Loucy (cell line): ENCODE results near the gene VAV2.

Source experiments
- H2AFZ ChIP-seq: fragments of 200-600 bp; sonication (generic); 2 replicates; pipeline ENCODE4 v1.6.0; 2016; ENCODE audit warnings: antibody characterized with exemption, mild to moderate bottlenecking, low read length, moderate library complexity
- H3F3A ChIP-seq: fragments of 200-600 bp; 2 replicates; pipeline ENCODE4 v1.6.0; 2016; ENCODE audit warnings: antibody characterized with exemption, low read depth, mild to moderate bottlenecking
- H3K27me3 ChIP-seq: fragments of 200-600 bp; sonication (generic); 2 replicates; pipeline ENCODE4 v1.6.1; 2014; ENCODE audit warnings: low read length, mild to moderate bottlenecking; ENCODE audit not compliant: insufficient read depth, poor library complexity, severe bottlenecking
- H3K36me3 ChIP-seq: fragments of 200-600 bp; sonication (generic); 2 replicates; pipeline ENCODE4 v1.6.1; 2016; ENCODE audit warnings: low read length; ENCODE audit not compliant: insufficient read depth
- H3K4me1 ChIP-seq: fragments of 200-600 bp; sonication (generic); 2 replicates; pipeline ENCODE4 v1.5.1; 2014; ENCODE audit warnings: low read length, mild to moderate bottlenecking; ENCODE audit not compliant: insufficient read depth, poor library complexity, severe bottlenecking
- H3K4me2 ChIP-seq: fragments of 200-600 bp; sonication (generic); 2 replicates; pipeline ENCODE4 v1.6.0; 2014; ENCODE audit warnings: antibody characterized with exemption, low read length, low read depth, mild to moderate bottlenecking; ENCODE audit not compliant: poor library complexity, severe bottlenecking
- H3K4me3 ChIP-seq: fragments of 200-600 bp; sonication (generic); 2 replicates; pipeline ENCODE4 v1.5.1; 2014; ENCODE audit warnings: low read length, mild to moderate bottlenecking, mixed read lengths; ENCODE audit not compliant: poor library complexity, severe bottlenecking
- H3K79me2 ChIP-seq: fragments of 200-600 bp; sonication (generic); 2 replicates; pipeline ENCODE4 v1.6.1; 2014; ENCODE audit warnings: low read length; ENCODE audit not compliant: insufficient read depth
- H3K9ac ChIP-seq: fragments of 200-600 bp; sonication (generic); 2 replicates; pipeline ENCODE4 v1.6.0; 2014; ENCODE audit warnings: mild to moderate bottlenecking, low read depth, low read length, moderate library complexity; ENCODE audit not compliant: poor library complexity, severe bottlenecking
- H3K9me2 ChIP-seq: fragments of 200-600 bp; sonication (generic); replicated peaks from 2 replicates; pipeline ENCODE4 v1.6.1; 2016; ENCODE audit warnings: low read depth, low read length, mixed read lengths
- H3K9me3 ChIP-seq: fragments of 200-600 bp; sonication (generic); 2 replicates; pipeline ENCODE4 v1.6.1; 2014; ENCODE audit warnings: mild to moderate bottlenecking, antibody characterized with exemption, low read length, low read depth; ENCODE audit not compliant: insufficient read depth
- H4K20me1 ChIP-seq: fragments of 200-600 bp; sonication (generic); 2 replicates; pipeline ENCODE4 v1.6.0; 2014; ENCODE audit warnings: antibody characterized with exemption, low read length, mild to moderate bottlenecking; ENCODE audit not compliant: insufficient read depth, poor library complexity, severe bottlenecking
- EZH2phosphoT487 ChIP-seq: fragments of 200-600 bp; IDR thresholded peaks from 2 replicates; pipeline ENCODE4 v1.6.1; 2018; ENCODE audit warnings: antibody characterized with exemption, mild to moderate bottlenecking, moderate library complexity, borderline replicate concordance
- TF ChIP-seq, protein P1 (sequence below): fragments of 200-600 bp; sonication (generic); conservative IDR thresholded peaks from 2 replicates; pipeline ENCODE4 v1.5.1; 2014; ENCODE audit warnings: mild to moderate bottlenecking, antibody characterized with exemption, low read length

The VAV2 gene

GRCh38 chr9:133882849-133883755, 109.0 kb downstream of the VAV2 start:
- Histone ChIP-seq H3K27me3 (no peaks in the 10 kb centered on the region), H3K9ac (no peak overlapping the region), H3K4me1 (no peaks in the 10 kb centered on the region), H3K79me2 (no peaks in the 10 kb centered on the region; the same call in 1 of the 2 replicates), H3K4me2 (no peak overlapping the region), H3K9me2 (no peaks in the 10 kb centered on the region), H3K9me3 (no peaks in the 10 kb centered on the region), H4K20me1 (peaks cover 5% of the 10 kb centered on the region), H3K36me3 (no peaks in the 10 kb centered on the region), H3K4me3 (no peak overlapping the region), H3F3A (no peaks in the 10 kb centered on the region), H2AFZ (no peak overlapping the region)
- no peak for TF ChIP-seq EZH2phosphoT487
- TF ChIP-seq, protein P1, sequence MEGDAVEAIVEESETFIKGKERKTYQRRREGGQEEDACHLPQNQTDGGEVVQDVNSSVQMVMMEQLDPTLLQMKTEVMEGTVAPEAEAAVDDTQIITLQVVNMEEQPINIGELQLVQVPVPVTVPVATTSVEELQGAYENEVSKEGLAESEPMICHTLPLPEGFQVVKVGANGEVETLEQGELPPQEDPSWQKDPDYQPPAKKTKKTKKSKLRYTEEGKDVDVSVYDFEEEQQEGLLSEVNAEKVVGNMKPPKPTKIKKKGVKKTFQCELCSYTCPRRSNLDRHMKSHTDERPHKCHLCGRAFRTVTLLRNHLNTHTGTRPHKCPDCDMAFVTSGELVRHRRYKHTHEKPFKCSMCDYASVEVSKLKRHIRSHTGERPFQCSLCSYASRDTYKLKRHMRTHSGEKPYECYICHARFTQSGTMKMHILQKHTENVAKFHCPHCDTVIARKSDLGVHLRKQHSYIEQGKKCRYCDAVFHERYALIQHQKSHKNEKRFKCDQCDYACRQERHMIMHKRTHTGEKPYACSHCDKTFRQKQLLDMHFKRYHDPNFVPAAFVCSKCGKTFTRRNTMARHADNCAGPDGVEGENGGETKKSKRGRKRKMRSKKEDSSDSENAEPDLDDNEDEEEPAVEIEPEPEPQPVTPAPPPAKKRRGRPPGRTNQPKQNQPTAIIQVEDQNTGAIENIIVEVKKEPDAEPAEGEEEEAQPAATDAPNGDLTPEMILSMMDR = no peak

DNA sequence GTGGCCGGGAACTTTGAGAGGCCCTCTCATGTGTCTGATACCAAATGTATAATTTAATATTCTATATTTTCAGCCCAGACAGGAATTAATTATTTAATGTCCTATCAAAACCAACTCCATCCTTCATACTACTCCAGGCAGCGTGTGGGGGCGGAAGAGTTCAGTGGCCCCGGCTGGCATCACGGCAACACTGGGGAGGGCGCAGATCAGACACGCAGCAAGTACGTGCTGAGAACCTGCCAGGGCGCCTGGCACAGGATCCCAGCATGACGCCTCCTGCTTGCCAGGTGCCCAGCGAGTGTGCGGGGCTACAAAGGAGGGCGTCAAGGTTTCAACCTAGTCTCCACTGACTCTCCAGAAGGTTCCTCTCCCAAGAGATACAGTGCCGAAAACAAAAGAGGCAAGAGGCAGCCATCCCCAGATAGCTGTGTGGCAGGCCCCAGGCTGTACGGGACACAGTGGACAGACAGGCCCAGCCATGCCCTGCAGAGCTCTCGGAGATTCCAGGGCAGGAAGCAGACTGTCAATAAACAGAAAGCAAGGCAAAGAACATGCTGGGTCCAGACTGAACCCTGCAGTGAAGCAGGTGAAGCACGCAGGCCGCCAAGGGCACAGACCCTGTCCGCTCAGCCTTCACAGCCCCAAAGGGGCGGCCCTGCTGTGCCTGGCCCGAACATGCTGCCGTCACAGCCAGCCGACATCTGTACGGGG, 110.3 kb downstream of the VAV2 start:
- Histone ChIP-seq H3K4me1 (no peaks in the 10 kb centered on the region), H4K20me1 (peaks cover 5% of the 10 kb centered on the region), H2AFZ (no peak overlapping the region), H3K9me3 (no peaks in the 10 kb centered on the region), H3K9ac (no peak overlapping the region), H3K4me2 (no peak overlapping the region), H3K27me3 (no peaks in the 10 kb centered on the region), H3K9me2 (no peaks in the 10 kb centered on the region), H3K79me2 (no peaks in the 10 kb centered on the region; the same call in 1 of the 2 replicates), H3K36me3 (no peaks in the 10 kb centered on the region), H3F3A (no peaks in the 10 kb centered on the region), H3K4me3 (no peak overlapping the region)
- TF ChIP-seq, protein P1 = no peak
- TF ChIP-seq EZH2phosphoT487 = no peak

DNA sequence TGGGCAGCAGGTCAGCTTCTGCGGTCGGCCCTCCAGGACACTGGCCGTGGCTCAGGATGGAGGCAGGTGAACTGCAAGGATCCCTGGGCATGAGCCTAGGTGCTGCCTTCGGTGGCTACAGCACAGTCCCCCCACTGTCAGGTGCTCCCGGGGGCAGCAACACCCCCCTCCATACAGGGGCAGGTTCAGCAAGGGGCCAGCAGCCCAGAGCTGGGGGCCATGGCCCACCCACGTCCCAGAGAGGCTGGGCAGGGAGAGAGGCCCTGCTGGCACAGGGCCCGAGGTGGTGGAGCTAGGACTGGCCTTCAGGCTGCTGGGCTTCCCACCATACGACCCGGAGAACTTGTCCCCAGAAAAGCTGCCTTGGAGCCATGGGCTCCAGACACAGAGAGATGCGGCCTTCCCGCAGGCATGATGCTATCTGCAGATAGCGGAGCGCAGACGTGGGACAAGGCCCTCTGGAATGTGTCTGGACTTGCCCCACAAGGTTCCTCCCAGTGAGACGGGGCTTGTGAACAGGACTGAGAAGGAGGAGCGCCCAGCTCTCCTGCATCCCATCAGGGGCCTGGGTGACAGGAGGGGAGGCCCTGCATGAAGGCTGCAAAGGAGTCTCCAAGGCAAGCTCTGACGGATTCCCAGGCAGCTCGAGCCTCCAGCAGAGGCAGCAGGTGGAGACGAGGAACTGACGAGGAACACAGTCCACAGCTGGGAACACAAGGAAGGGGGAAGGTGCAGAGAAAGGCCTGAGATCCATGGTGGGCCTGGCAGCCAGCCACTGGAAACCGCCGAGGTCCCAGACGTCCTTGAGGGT, 111.1 kb downstream of the VAV2 start:
- H3K79me2 ChIP-seq = peaks cover 2% of the 10 kb centered on the region; the same call in 1 of the 2 replicates
- no peaks in the 10 kb centered on the region for H3K9me3 ChIP-seq
- H4K20me1 ChIP-seq = peaks cover 5% of the 10 kb centered on the region
- H3F3A ChIP-seq = no peaks in the 10 kb centered on the region
- H2AFZ ChIP-seq = no peak overlapping the region
- no peaks in the 10 kb centered on the region for H3K9me2 ChIP-seq
- no peaks in the 10 kb centered on the region for H3K27me3 ChIP-seq
- H3K36me3 ChIP-seq = no peaks in the 10 kb centered on the region
- H3K4me3 ChIP-seq = no peak overlapping the region
- TF ChIP-seq, protein P1 = no peak
- no peak for TF ChIP-seq EZH2phosphoT487
- no peaks in the 10 kb centered on the region for H3K4me1 ChIP-seq
- no peak overlapping the region for H3K9ac ChIP-seq
- H3K4me2 ChIP-seq = no peak overlapping the region
